Neutrophil (primary cell): ENCODE data around the gene TENT4A.
"Not testable (repeated sequence)": the region's sequence is repeated elsewhere in the genome, so short reads cannot be mapped to it uniquely, and the experiment has no call there.

ENCODE experiments used
- H3K27ac ChIP-seq: fragments of 200-600 bp; sonication (generic); 2 replicates; pipeline ENCODE4 v1.5.1; 2016; ENCODE audit warnings: mild to moderate bottlenecking, moderate library complexity
- H3K27me3 ChIP-seq: fragments of 200-600 bp; sonication (generic); 2 replicates; pipeline ENCODE4 v1.6.0; 2016; ENCODE audit warnings: mild to moderate bottlenecking
- H3K36me3 ChIP-seq: fragments of 200-600 bp; sonication (generic); 2 replicates; pipeline ENCODE4 v1.5.1; 2017
- H3K4me1 ChIP-seq, 2 experiments: fragments of 200-600 bp in 1 of 2; sonication (generic) in 1 of 2; 1 replicate in 1 of 2; 2 replicates in 1 of 2; pipeline versions ENCODE4 v1.5.1 to v1.6.1; 2013 to 2016; ENCODE audit warnings: low read depth in 1 of 2, low read length in 1 of 2, mild to moderate bottlenecking in 1 of 2, moderate library complexity in 1 of 2; ENCODE audit not compliant: control insufficient read depth in 1 of 2, insufficient read depth in 1 of 2
- H3K4me3 ChIP-seq, 2 experiments: fragments of 200-600 bp in 1 of 2; sonication (generic) in 1 of 2; 1 replicate in 1 of 2; 2 replicates in 1 of 2; pipeline ENCODE4 v1.5.1; 2013 to 2016; ENCODE audit warnings: low read depth in 1 of 2, low read length in 1 of 2, mild to moderate bottlenecking in 1 of 2, moderate library complexity in 1 of 2
- H3K9me3 ChIP-seq: fragments of 200-600 bp; sonication (generic); 2 replicates; pipeline ENCODE4 v1.5.1; 2016
- CTCF ChIP-seq: fragments of 200-600 bp; sonication (generic); IDR thresholded peaks from 2 replicates; pipeline ENCODE4 v1.5.1; 2016; ENCODE audit warnings: antibody characterized with exemption

TENT4A gene

GRCh38 chr5:6713274-6714225 is at the start of gene TENT4A:
Gene TENT4A (plus strand): TSS chr5:6713432. CDS start chr5:6713984, 552 bp downstream.
- Histone ChIP-seq H3K36me3 (no peaks in the 10 kb centered on the region), H3K27me3 (peaks cover 39% of the 10 kb centered on the region), H3K9me3 (no peaks in the 10 kb centered on the region), H3K4me1 (peaks cover 37 to 40% of the 10 kb centered on the region in 2 experiments), H3K27ac (peak within 1 kb of the TSS; percentile 96), H3K4me3 (peak within 1 kb of the TSS; percentile 71 to 100)
- no peak for TF ChIP-seq CTCF

- Histone ChIP-seq H3K27me3 (no peaks in the 10 kb centered on the region), H3K36me3 (no peaks in the 10 kb centered on the region), H3K4me3 (no peak overlapping the region), H3K27ac (no peak overlapping the region), H3K4me1 (no peaks in the 10 kb centered on the region), H3K9me3 (no peaks in the 10 kb centered on the region)
- TF ChIP-seq CTCF = no peak
Observed at GRCh38 chr5:6666762-6667161, 46.5 kb upstream of the TENT4A start.

GRCh38 chr5:6667648-6668047 is 45.6 kb upstream of the TENT4A start:
- Histone ChIP-seq H3K9me3 (no peaks in the 10 kb centered on the region), H3K36me3 (no peaks in the 10 kb centered on the region), H3K4me1 (no peaks in the 10 kb centered on the region), H3K27me3 (no peaks in the 10 kb centered on the region), H3K27ac (no peak overlapping the region), H3K4me3 (no peak overlapping the region)
- no peak for TF ChIP-seq CTCF

- H3K4me3 ChIP-seq, H3K27me3 ChIP-seq, H3K36me3 ChIP-seq, H3K4me1 ChIP-seq, H3K9me3 ChIP-seq, H3K27ac ChIP-seq: not testable (repeated sequence)
Observed at GRCh38 chr5:6668717-6669116, 44.5 kb upstream of the TENT4A start.

GRCh38 chr5:6673031-6673430 is 40.2 kb upstream of the TENT4A start:
- H3K27me3 ChIP-seq = peaks cover 5% of the 10 kb centered on the region
- TF ChIP-seq CTCF = no peak
- no peaks in the 10 kb centered on the region for H3K4me1 ChIP-seq
- no peak overlapping the region for H3K4me3 ChIP-seq
- no peak overlapping the region for H3K27ac ChIP-seq
- H3K9me3 ChIP-seq = no peaks in the 10 kb centered on the region
- no peaks in the 10 kb centered on the region for H3K36me3 ChIP-seq

- Histone ChIP-seq H3K27ac (no peak overlapping the region), H3K36me3 (no peaks in the 10 kb centered on the region), H3K4me1 (no peaks in the 10 kb centered on the region), H3K4me3 (no peak overlapping the region), H3K9me3 (no peaks in the 10 kb centered on the region), H3K27me3 (peaks cover 8% of the 10 kb centered on the region)
- no peak for TF ChIP-seq CTCF
Observed at GRCh38 chr5:6673963-6674362, 39.3 kb upstream of the TENT4A start.
